ENCODE measurements around the gene CSDE1.
A peak's percentile ranks its signal among the peaks of the same experiment; 100 is the strongest.

CSDE1 gene

GRCh38 chr1:114669562-114670082, 88.2 kb downstream of the CSDE1 start, which contains the start of gene DENND2C:
Gene DENND2C, minus strand, starts transcription at chr1:114670049. Its CDS starts 44,065 bp downstream, at chr1:114625984.
- TF ChIP-seq POLR2A (IDR thresholded peaks at IDR 0.05; ENCODE audit: low read depth, low read length) (no peak), POLR2AphosphoS5 (IDR thresholded peaks at IDR 0.05; ENCODE audit: low read depth, low read length) (no peak), TAF1 (IDR thresholded peaks at IDR 0.05; ENCODE audit: borderline replicate concordance, low read depth, low read length) (no peak)
- DNase-seq (ENCODE audit: insufficient read length) (no peak), FAIRE-seq (no peak)

GRCh38 chr1:114668784-114669561, 88.8 kb downstream of the CSDE1 start:
- FAIRE-seq = peak; percentile 74
- TF ChIP-seq TAF1 (IDR thresholded peaks at IDR 0.05; ENCODE audit: borderline replicate concordance, low read depth, low read length) (no peak), POLR2A (IDR thresholded peaks at IDR 0.05; ENCODE audit: low read depth, low read length) (no peak), POLR2AphosphoS5 (IDR thresholded peaks at IDR 0.05; ENCODE audit: low read depth, low read length) (no peak)
- DNase-seq (ENCODE audit: insufficient read length) = no peak

DNA sequence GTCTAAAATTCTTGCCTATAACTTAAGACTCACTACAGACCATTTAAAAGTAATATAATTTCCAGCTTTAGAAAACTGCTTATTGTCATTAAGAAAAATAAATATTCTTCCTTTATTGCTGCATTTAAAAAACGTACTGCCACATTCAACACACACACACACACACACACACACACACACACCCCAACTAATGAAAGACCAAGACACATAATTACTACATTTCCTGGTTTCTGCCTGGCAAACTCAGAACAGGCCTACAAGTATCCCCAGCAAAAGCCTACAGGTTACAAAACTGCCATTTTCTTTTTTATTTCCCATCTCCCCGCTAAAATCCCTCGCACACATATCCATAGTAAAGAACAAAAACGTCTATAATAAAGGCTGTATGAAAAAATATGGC, 89.4 kb downstream of the CSDE1 start:
- FAIRE-seq (no peak), DNase-seq (ENCODE audit: insufficient read length) (no peak)
- no peak for TF ChIP-seq POLR2AphosphoS5 (IDR thresholded peaks at IDR 0.05; ENCODE audit: low read depth, low read length)
- no peak for TF ChIP-seq POLR2A (IDR thresholded peaks at IDR 0.05; ENCODE audit: low read depth, low read length)
- no peak for TF ChIP-seq TAF1 (IDR thresholded peaks at IDR 0.05; ENCODE audit: borderline replicate concordance, low read depth, low read length)

GRCh38 chr1:114666954-114667353, 90.8 kb downstream of the CSDE1 start:
- no peak for FAIRE-seq
- TF ChIP-seq POLR2AphosphoS5 (IDR thresholded peaks at IDR 0.05; ENCODE audit: low read depth, low read length) (no peak), POLR2A (IDR thresholded peaks at IDR 0.05; ENCODE audit: low read depth, low read length) (no peak)
- no peak for DNase-seq (ENCODE audit: insufficient read length)
